ENCODE measurements around the gene MRPL49. TPM values are rescaled to one million over a fixed set of nuclear protein-coding genes. Genes with fewer than 3 reads are reported as not detected.

Gene MRPL49
- total and polyA plus RNA-seq, 2 donors (not counting 3 experiments of a cell fraction or from before 2014, with no cell fraction given): 49.7 to 90.4 TPM

DNA sequence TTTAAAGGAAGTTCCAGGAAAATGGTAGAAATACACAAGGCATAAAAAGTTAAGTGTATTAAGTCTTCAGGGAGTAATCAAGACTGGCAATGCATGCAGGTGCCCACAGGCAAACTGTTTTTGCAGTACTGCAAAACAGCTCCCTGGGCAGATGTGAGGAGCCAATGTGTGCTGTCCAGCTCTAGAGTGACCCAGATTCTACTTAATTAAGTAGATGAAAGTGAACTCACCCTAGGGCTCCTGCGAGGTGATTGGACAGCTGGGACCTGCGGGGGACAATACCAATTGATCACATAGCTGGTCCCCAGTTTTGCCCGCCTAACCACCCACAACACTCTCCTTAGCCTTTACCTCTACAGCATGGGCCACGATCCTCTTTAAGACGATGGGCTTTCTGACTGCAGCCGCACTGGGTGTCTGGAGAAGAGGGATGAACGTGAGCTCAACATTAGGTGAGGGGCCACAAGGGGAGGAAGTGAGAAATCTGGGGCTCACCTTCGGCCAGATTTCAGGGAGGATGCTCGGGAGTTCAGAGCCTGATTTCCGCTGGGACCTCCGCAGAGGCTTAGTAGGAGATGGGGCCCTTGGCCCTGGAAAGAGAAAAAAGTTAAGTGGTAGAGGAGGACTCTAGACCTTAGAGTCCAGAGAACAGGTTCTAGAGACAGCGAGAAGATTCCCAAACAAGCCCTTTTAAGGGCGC lies 38.8 kb upstream of the MRPL49 start:
- peaks cover 37% of the 10 kb centered on the region for H3K79me2 ChIP-seq (ENCODE audit: control insufficient read depth, insufficient read depth, low read length)
- H3K4me1 ChIP-seq (ENCODE audit: control insufficient read depth, extremely low read depth, insufficient read depth, low read length): peaks cover 17% of the 10 kb centered on the region
- TF ChIP-seq JUN (IDR thresholded peaks at IDR 0.05; ENCODE audit: borderline replicate concordance, insufficient read depth, insufficient read length, low read depth) (no peak), POLR2AphosphoS5 (IDR thresholded peaks at IDR 0.05; ENCODE audit: insufficient read depth, low read depth, low read length) (no peak), MYC (IDR thresholded peaks at IDR 0.05; ENCODE audit: low read depth, low read length) (no peak), POLR2A (IDR thresholded peaks at IDR 0.05; ENCODE audit: low read depth, low read length) (no peak), FOS (IDR thresholded peaks at IDR 0.05; ENCODE audit: borderline replicate concordance, insufficient read depth, low read length) (no peak), GATA2 (IDR thresholded peaks at IDR 0.05; ENCODE audit: insufficient read depth, insufficient read length, low read depth, low read length) (no peak)
- TF ChIP-seq, protein P1, sequence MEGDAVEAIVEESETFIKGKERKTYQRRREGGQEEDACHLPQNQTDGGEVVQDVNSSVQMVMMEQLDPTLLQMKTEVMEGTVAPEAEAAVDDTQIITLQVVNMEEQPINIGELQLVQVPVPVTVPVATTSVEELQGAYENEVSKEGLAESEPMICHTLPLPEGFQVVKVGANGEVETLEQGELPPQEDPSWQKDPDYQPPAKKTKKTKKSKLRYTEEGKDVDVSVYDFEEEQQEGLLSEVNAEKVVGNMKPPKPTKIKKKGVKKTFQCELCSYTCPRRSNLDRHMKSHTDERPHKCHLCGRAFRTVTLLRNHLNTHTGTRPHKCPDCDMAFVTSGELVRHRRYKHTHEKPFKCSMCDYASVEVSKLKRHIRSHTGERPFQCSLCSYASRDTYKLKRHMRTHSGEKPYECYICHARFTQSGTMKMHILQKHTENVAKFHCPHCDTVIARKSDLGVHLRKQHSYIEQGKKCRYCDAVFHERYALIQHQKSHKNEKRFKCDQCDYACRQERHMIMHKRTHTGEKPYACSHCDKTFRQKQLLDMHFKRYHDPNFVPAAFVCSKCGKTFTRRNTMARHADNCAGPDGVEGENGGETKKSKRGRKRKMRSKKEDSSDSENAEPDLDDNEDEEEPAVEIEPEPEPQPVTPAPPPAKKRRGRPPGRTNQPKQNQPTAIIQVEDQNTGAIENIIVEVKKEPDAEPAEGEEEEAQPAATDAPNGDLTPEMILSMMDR (IDR thresholded peaks at IDR 0.05; ENCODE audit: extremely low read depth in 1 of 2, insufficient read depth in 1 of 2, low read depth in 1 of 2, low read length in 2 of 2): no peak
- H4K20me1 ChIP-seq (replicated peaks; ENCODE audit: control insufficient read depth, extremely low read depth, insufficient read depth, low read length): no peaks in the 10 kb centered on the region
- POLR2A ChIA-PET: no interaction called here
- H3K4me2 ChIP-seq (ENCODE audit: insufficient read depth, low read length): peak overlapping the region; percentile 72
- TSS peak; percentile 59 for BruUV-seq (replicated peaks)
- H3K4me3 ChIP-seq (replicated peaks in 1 of 3; ENCODE audit: insufficient read depth in 1 of 3, low read depth in 1 of 3, low read length in 3 of 3): peak overlapping the region; percentile 58 to 92 (median 81)
- H3K9me1 ChIP-seq (replicated peaks; ENCODE audit: control insufficient read depth, extremely low read depth, insufficient read depth, low read length): no peaks in the 10 kb centered on the region
- no peaks in the 10 kb centered on the region for H3K9me3 ChIP-seq (replicated peaks; ENCODE audit: control insufficient read depth, insufficient read depth, low read length)
- H2AFZ ChIP-seq (ENCODE audit: low read depth, low read length): peak overlapping the region; percentile 62
- peak overlapping the region; percentile 96 for H3K9ac ChIP-seq (replicated peaks; ENCODE audit: extremely low read depth, insufficient read depth, low read length)
- FAIRE-seq (no peak), DNase-seq (ENCODE audit: low read depth, low spot score) (no peak)
- intact Hi-C loops (cut with micrococcal nuclease) (no loop called here), dilution Hi-C loops (cut with MboI; ENCODE audit: extremely low pct_ligation_motif_present, low sequenced_read_pairs) (no loop called here)
- CTCF ChIA-PET: interaction anchor here (1.3 kb wide), 1 partner anchor 14 kb away, joined by 4 read pairs; no protein-coding TSS in a partner anchor
- no peaks in the 10 kb centered on the region for H3K27me3 ChIP-seq (ENCODE audit: control insufficient read depth in 2 of 2, insufficient read depth in 2 of 2, low read length in 2 of 2)
- H3K27ac ChIP-seq (ENCODE audit: insufficient read depth, low read depth, low read length): peak overlapping the region; percentile 61
- peaks cover 8 to 15% of the 10 kb centered on the region in 2 experiments for H3K36me3 ChIP-seq (ENCODE audit: control insufficient read depth in 2 of 2, extremely low read depth in 1 of 2, insufficient read depth in 2 of 2, low read length in 2 of 2)
